Memory B cell (primary cell): ENCODE data around the gene MICOS13.
"Not testable (repeated sequence)": the region's sequence is repeated elsewhere in the genome, so short reads cannot be mapped to it uniquely, and the experiment has no call there.

Experiments
- ATAC-seq: fragments of 150-1000 bp; cut with Tn5 transposase; 2 replicates; pipeline ENCODE4 v1.10.0; 2021; ENCODE audit warnings: low read depth, mild to moderate bottlenecking, moderate library complexity
- DNase-seq, 2 donors: peaks; one replicate each; pipeline ENCODE4 v3.0.0; 2022; ENCODE audit warnings: low spot score in 2 of 2
- H3K27ac Mint-ChIP-seq: one replicate; pipeline ENCODE4 v1.8.0; 2022; ENCODE audit warnings: mild to moderate bottlenecking, moderate library complexity, mixed read lengths
- H3K27me3 Mint-ChIP-seq: one replicate; pipeline ENCODE4 v1.8.0; 2022; ENCODE audit warnings: mixed read lengths
- H3K36me3 Mint-ChIP-seq: one replicate; pipeline ENCODE4 v1.8.0; 2022; ENCODE audit warnings: mild to moderate bottlenecking, mixed read lengths
- H3K4me1 Mint-ChIP-seq: one replicate; pipeline ENCODE4 v1.8.0; 2022; ENCODE audit warnings: mixed read lengths
- H3K4me3 Mint-ChIP-seq: one replicate; pipeline ENCODE4 v1.8.0; 2022; ENCODE audit warnings: mild to moderate bottlenecking, moderate library complexity, mixed read lengths
- H3K9me3 Mint-ChIP-seq: one replicate; pipeline ENCODE4 v1.8.0; 2022; ENCODE audit warnings: mixed read lengths

The MICOS13 gene

DNA sequence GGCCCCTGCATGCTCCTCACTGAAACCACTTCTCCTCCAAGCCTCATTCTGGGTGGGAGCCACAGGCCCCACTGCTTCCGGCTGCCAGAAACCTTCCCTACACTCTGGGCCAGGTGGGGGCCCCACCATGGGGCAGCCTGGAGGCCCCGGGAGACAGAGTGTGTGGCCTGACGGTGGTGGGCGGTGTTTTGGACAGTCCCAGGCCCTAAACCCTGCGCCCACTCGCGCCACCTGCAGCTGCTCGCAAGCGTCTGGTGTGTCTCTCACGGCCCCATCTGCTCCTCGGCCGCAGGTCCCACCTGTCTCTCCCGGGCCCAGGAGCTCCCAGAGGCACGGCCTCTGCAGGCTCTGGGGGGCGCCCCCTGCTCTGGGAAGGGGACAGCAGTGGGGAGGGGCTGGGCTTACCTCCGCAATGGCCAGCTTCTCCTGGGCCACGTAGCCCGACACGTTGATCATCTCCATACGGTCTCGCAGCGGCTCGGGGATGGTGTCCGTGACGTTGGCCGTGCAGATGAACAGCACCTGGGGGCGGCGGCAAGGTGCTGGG lies 15.4 kb upstream of the MICOS13 start:
- H3K36me3 Mint-ChIP-seq: peaks cover 21% of the 10 kb centered on the region
- no peaks in the 10 kb centered on the region for H3K9me3 Mint-ChIP-seq
- H3K4me3 Mint-ChIP-seq: no peak overlapping the region
- ATAC-seq (no peak), DNase-seq (no peak)
- no peak overlapping the region for H3K27ac Mint-ChIP-seq
- H3K27me3 Mint-ChIP-seq: no peaks in the 10 kb centered on the region
- peaks cover 22% of the 10 kb centered on the region for H3K4me1 Mint-ChIP-seq

DNA sequence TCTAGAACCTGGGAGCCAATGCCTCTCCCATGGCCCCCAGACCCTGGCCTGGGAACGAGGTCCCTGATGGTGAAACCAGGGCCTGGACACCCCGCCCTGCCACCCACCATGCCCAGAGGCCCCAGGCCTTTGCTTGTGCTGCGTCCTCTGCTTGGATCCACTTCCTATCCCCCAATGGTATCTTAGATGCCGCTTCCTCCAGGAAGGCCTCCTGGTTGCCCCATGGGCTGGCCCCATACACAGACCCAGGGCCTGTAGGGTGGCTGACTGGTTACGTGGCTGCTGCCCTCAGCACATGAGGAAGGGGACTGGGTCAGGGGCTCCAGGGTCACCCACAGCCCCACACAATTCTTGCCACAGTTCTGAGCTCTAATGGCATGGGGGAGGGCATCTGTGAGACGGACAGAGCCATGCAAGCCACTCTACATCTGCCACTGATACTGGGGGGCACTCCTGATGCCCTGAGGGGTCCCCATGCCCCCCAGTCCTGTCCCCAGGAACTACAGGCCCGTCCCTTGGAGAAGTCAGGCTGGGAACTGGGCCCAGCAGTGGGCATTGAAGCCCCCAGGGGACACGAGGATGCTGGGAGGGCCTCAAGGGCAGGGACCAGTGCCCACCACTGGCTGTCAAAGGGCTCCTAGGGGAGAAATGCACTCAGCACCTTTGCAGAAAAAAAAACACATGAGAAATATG lies 14.8 kb upstream of the MICOS13 start:
- Mint-ChIP-seq H3K27ac (no peak overlapping the region), H3K36me3 (peaks cover 25% of the 10 kb centered on the region), H3K4me3 (no peak overlapping the region)

DNA sequence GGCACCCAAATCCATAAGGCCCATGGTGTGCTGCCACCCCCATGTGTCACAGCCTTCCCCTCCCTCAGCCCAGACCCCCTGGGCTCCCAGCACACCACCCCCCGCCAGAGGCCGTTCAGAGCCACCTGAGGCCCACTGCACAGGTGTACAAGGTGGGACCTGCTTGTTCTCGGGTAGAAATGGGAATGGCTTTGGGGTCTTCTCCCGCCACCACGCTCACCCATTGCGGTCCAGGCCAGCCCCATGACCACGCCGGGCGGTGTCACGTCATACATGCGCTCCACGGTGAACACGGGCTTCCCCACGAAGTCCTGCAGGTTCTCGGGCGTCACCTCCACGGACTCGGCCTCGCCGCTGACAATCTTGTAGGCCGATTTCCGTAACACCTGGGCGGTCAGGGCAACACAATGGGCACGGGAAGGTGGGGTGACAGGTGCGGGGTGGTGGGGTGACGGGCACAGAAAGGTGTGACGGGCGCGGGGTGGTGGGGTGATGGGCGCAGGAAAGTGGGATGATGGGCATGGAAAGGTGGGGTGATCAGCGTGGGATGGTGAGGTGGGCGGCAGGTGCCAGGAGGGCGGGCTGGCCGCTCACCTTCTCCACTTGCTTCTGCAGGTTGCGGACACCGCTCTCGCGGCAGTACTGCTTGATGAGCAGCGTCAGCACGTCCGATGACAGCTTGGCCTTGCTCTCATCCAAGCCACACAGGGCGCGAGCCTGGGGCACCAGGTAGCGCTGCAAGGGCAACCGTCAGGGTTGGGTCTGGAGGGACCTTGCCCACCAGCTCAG lies 14.0 kb upstream of the MICOS13 start:
- H3K27ac Mint-ChIP-seq: peak overlapping the region; percentile 20
- no peak overlapping the region for H3K4me3 Mint-ChIP-seq
- H3K9me3 Mint-ChIP-seq: no peaks in the 10 kb centered on the region
- no peaks in the 10 kb centered on the region for H3K27me3 Mint-ChIP-seq
- ATAC-seq: no peak
- peaks cover 30% of the 10 kb centered on the region for H3K4me1 Mint-ChIP-seq
- no peak for DNase-seq
- H3K36me3 Mint-ChIP-seq: peaks cover 25% of the 10 kb centered on the region

More for the DNA sequence above, 14.8 kb upstream of the MICOS13 start:
- ATAC-seq (no peak), DNase-seq (no peak)
- Mint-ChIP-seq H3K4me1 (peaks cover 26% of the 10 kb centered on the region), H3K27me3 (no peaks in the 10 kb centered on the region), H3K9me3 (no peaks in the 10 kb centered on the region)

DNA sequence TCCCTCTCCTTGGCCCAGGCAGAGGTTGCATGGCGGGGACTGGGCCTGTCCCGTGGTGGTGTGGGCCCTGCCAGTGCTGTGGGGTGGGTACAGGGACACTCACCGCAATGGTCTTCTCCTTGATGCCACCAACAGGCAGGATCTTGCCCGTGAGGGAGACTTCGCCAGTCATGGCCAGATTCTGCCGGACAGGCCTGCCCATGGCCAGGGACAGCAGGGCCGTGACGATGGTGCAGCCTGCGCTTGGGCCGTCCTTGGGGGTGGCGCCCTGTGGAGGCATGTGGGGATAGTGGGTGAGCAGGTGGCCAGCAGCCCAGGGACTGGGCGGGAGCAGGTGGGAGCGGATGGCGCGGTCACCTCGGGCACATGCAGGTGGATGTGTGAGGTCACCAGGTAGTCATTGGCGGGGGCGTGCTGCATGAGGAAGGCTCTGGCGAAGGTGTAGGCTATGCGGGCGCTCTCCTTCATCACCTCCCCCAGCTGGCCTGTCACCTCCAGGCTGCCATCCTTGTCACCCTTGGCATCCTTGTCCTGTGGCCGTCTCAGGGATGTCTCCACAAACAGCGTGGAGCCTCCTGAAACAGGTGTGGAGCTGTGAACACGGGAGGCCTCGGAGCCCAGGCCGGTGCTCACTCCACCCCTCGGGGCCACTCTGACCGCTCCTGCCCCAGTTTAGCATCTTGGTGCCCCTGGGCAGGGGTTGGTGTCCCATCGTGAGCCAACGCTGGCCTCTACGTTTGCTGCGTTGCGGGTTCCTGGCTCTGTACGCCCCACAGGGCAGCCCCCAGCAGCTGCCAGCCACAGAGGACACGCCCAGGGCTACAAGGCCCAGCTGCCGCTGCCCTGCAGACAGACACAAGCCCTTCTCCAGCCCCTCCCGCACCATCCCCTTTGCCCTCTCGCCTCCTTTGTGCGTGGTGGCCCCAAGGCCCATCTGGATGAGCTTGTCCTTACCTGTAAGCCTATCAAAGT lies 13.2 kb upstream of the MICOS13 start:
- Mint-ChIP-seq H3K4me3 (no peak overlapping the region), H3K36me3 (peaks cover 20% of the 10 kb centered on the region), H3K27ac (peak overlapping the region; percentile 47), H3K4me1 (peaks cover 29% of the 10 kb centered on the region), H3K27me3 (no peaks in the 10 kb centered on the region), H3K9me3 (no peaks in the 10 kb centered on the region)
- DNase-seq (no peak), ATAC-seq (no peak)

DNA sequence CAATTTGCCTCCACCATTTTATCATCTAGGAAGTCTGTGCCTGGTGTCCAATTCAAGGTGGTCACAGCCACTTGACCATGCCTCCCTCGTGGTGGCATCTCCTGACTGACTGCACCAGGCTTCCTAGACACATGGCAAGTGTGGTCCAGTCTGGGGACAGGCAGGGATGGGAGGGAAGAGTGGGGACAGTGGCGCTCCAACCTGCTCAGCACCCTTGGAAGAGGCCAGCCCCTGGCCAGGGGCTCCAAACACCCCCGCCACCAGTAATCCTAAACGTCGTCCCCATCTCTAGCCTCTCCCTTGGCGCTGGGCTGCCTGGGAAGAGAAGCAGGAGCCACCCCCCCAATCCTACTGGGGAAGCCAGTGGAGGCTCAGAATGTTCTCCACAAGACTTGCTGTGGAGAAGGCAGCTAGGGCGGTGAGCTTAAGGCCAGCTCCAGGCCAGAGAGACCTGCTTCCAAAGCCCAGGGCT lies 12.4 kb upstream of the MICOS13 start:
- peaks cover 29% of the 10 kb centered on the region for H3K4me1 Mint-ChIP-seq
- no peak overlapping the region for H3K4me3 Mint-ChIP-seq
- no peaks in the 10 kb centered on the region for H3K27me3 Mint-ChIP-seq
- peak overlapping the region; percentile 47 for H3K27ac Mint-ChIP-seq
- no peak for DNase-seq
- no peaks in the 10 kb centered on the region for H3K9me3 Mint-ChIP-seq
- H3K36me3 Mint-ChIP-seq: peaks cover 20% of the 10 kb centered on the region
- ATAC-seq: no peak

DNA sequence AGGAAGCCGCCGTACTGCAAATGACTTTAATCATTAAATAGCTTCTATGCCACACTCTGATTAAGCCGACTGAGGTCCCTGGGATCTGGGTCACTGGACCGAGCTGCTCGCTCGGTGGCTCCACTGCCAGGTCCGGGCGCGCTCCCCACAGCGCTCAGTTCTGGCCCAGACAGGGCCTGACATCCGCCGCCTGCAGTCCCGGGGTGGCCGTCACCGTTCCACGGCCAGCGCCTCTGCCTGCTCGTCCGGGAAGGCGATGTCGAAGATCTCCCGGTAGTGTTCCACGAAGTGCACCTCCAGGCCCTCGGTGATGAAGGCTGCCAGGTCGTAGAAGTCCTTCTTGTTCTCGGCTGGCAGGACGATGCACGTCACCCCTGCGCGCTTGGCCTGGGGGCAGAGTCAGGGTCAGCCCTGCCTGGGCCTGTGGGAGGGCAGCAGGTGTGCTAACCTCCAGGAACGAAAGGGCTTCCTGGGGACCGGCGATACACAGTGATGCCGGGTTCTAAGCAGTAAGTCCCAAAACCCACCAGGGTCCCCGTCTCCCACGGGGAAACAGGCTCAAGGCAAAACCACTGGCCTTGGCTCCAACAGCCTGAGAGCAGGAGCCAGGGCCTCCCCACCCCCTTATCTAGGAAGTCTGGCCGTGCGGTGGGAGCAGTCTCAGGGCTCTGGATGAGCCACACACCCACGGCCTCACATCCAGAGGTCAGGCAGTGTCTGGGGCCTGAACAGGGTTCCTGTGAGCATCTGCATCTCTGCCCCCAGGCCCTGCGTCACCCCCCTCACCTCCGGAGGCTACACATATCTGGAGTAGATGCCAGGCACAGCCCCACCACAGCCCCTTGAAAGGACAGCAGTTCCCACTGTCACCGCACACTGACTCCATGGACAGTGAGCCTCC lies 11.8 kb upstream of the MICOS13 start:
- ATAC-seq (no peak), DNase-seq (peak; percentile 29 to 46)
- Mint-ChIP-seq H3K27ac (peak overlapping the region; percentile 47), H3K9me3 (no peaks in the 10 kb centered on the region), H3K27me3 (no peaks in the 10 kb centered on the region), H3K4me3 (peak overlapping the region; percentile 51), H3K36me3 (peaks cover 18% of the 10 kb centered on the region), H3K4me1 (peaks cover 27% of the 10 kb centered on the region)

DNA sequence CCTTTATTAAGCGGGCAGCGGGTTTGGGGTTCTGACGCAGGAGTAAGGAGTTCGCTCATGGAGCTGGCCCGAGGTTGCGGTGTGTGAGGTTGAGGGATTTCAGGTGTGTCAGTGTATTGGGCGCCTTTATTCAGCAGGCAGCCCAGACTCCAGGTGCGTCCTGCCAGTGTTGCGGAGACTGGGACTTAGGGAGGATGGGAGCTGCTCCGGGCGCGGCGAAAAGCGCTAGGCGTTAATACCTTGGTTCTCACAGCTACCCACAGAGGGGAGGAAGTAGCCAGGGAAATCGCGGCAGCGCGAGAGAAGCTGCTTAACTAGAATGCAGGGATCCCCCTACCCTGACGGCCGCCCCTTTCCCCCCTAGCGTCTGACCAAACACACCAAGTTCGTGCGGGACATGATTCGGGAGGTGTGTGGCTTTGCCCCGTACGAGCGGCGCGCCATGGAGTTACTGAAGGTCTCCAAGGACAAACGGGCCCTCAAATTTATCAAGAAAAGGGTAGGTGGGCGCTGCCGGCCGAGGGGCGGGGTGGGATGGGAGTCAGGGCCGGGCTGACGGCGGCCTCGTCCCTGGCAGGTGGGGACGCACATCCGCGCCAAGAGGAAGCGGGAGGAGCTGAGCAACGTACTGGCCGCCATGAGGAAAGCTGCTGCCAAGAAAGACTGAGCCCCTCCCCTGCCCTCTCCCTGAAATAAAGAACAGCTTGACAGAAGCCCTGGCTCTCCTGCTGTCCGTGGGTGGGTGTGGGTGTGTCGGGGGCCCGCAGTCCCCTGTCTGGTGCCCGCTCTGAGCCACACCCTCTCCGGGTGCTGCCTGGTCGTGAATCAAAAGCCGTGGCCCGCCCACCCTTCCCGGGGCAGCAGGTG lies 10.9 kb upstream of the MICOS13 start:
- Mint-ChIP-seq H3K36me3 (peaks cover 17% of the 10 kb centered on the region), H3K4me3 (peak overlapping the region; percentile 94), H3K27ac (peak overlapping the region; percentile 99), H3K27me3 (no peaks in the 10 kb centered on the region), H3K9me3 (no peaks in the 10 kb centered on the region), H3K4me1 (peaks cover 30% of the 10 kb centered on the region)
- ATAC-seq (no peak), DNase-seq (peak; percentile 37 to 54)

DNA sequence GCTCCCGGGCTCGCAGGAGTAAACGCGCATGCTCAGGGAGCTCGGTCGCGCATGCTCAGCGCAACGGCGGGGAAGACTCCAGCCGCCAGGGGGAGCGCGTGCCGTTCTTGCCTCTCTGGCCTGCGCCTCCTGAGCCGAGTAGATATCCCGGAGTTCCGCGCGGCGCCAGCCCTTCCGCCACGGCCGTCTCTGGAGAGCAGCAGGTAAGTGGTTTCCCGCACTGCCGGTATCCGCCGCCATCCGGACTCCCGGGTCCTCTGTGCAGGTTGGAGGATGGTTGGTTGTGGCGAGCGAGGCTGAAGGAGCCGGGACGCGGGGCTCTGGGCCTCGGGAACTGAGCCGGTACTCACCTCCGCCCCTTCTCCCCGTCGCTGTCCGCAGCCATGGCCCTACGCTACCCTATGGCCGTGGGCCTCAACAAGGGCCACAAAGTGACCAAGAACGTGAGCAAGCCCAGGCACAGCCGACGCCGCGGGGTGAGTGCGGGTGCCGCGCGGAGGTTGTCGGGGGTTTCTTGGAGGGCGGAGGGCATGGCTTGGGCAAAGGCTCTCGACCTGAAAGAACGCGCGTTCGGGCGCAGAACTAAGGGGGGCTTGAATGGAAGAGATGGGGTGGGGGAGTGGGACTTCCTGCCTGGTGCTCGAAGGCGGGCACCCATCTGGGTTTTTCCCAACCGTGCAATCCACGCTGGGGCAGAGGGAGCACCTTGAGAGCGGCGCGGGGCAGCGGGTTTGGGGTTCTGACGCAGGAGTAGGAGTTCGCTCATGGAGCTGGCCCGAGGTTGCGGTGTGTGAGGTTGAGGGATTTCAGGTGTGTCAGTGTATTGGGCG lies 10.0 kb upstream of the MICOS13 start, which contains the start of gene RPL36:
Gene RPL36, plus strand, starts transcription at position 171 of the 830 bp plus-strand sequence. Its CDS starts 213 bp downstream, at position 384.
- H3K36me3 Mint-ChIP-seq: peaks cover 17% of the 10 kb centered on the region

DNA sequence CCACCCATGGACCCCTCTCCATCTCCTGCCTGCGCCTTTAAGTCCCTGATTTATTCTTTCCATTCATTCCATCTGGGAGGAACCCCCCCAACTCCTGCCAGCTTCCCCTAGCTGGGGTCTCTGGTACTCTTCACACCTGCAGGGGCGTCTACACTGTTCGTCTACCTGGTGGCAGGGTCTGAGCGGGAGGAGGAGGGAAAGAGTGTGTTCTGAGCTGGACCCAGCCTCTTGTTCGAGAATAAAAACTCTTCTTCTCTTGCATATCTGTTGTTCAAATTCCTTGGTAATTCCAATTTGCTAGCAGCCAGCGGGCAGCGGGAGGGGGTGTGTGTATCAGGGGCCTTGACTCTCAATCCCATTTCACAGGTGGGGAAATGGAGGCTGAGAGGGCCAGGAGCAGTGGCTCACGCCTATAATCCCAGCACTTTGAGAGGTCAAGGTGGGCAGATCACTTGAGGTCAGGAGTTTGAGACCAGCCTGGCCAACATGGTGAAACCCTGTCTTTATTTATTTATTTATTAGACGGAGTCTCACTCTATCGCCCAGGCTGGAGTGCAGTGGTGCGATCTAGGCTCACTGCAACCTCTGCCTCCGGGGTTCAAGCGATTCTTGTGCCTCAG lies 8.1 kb upstream of the MICOS13 start:
- not testable (repeated sequence) for H3K9me3 Mint-ChIP-seq, H3K27ac Mint-ChIP-seq, H3K27me3 Mint-ChIP-seq, DNase-seq, ATAC-seq, H3K36me3 Mint-ChIP-seq
- Mint-ChIP-seq H3K4me3 (peak overlapping the region; percentile 75), H3K4me1 (peaks cover 30% of the 10 kb centered on the region)

More for the DNA sequence above, 10.0 kb upstream of the MICOS13 start, which contains the start of gene RPL36:
- Mint-ChIP-seq H3K27me3 (no peaks in the 10 kb centered on the region), H3K27ac (peak within 1 kb of the TSS; percentile 99), H3K4me1 (peaks cover 30% of the 10 kb centered on the region), H3K9me3 (no peaks in the 10 kb centered on the region), H3K4me3 (peak within 1 kb of the TSS; percentile 94)
- DNase-seq (peak; percentile 100), ATAC-seq (peak; percentile 53)

DNA sequence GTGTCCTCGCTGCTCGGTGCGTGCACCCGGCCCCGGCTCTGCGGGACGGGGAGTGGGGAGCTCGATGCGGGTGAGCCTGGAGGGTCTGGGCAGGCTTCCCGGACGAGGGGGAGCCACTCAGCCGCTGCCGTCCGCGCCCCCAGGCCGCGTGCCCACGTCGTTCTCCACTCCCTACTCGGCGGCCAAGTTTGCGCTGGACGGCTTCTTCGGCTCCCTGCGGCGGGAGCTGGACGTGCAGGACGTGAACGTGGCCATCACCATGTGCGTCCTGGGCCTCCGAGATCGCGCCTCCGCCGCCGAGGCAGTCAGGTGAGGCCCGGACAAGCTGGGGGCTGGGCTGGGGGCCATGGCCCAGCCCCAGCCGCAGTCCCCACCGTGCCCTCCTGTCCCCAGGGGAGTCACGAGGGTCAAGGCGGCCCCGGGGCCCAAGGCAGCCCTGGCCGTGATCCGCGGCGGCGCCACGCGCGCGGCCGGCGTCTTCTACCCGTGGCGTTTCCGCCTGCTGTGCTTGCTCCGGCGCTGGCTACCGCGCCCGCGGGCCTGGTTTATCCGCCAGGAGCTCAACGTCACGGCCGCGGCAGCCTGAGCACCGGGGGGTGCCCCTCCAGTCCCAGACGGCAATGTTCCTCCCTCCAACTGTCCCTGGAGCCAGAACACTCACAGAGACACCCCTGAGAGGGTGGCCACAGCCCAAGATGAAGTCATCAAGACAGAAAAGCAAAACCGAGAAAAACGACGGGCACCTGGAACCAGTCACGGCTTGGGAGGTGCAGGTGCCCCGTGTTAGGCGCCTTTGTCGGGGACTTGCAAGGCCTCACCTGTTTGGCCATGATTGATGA lies 7.3 kb upstream of the MICOS13 start:
- H3K27me3 Mint-ChIP-seq: no peaks in the 10 kb centered on the region
- DNase-seq: no peak
- H3K4me1 Mint-ChIP-seq: peaks cover 23% of the 10 kb centered on the region
- no peak for ATAC-seq
- H3K27ac Mint-ChIP-seq: peak overlapping the region; percentile 83
- peak overlapping the region; percentile 84 for H3K4me3 Mint-ChIP-seq
- H3K9me3 Mint-ChIP-seq: no peaks in the 10 kb centered on the region
- H3K36me3 Mint-ChIP-seq: peaks cover 4% of the 10 kb centered on the region
